WERI-Rb-1 (cell line): ENCODE measurements around the gene GORAB.

Source experiments
- DNase-seq: peaks from one replicate; pipeline ENCODE4 v3.0.0-alpha.2; 2020
- H3K27ac ChIP-seq: fragments of 250-450 bp; sonication (Bioruptor Pico); 2 replicates; pipeline ENCODE4 v1.5.1; 2020; ENCODE audit warnings: mild to moderate bottlenecking, moderate library complexity
- H3K27me3 ChIP-seq: fragments of 250-450 bp; sonication (Bioruptor Pico); 2 replicates; pipeline ENCODE4 v1.5.1; 2021; ENCODE audit warnings: mild to moderate bottlenecking, low read depth, moderate library complexity; ENCODE audit not compliant: insufficient read depth, severe bottlenecking
- H3K36me3 ChIP-seq: fragments of 250-450 bp; sonication (Bioruptor Pico); 2 replicates; pipeline ENCODE4 v1.5.1; 2020; ENCODE audit warnings: mild to moderate bottlenecking, moderate library complexity
- H3K4me3 ChIP-seq: 2 replicates; pipeline ENCODE4 v1.5.1; 2011; ENCODE audit warnings: low read depth, mild to moderate bottlenecking, control low read depth, low read length
- H3K9me3 ChIP-seq: fragments of 250-450 bp; sonication (Bioruptor Pico); 2 replicates; pipeline ENCODE4 v1.5.1; 2021; ENCODE audit warnings: mild to moderate bottlenecking, moderate library complexity; ENCODE audit not compliant: severe bottlenecking
- TF ChIP-seq, protein P1 (sequence below): IDR thresholded peaks from 2 replicates; pipeline ENCODE4 v1.5.1; 2011; ENCODE audit warnings: low read depth, mild to moderate bottlenecking, control low read depth, inconsistent platforms, low read length

GORAB gene

DNA sequence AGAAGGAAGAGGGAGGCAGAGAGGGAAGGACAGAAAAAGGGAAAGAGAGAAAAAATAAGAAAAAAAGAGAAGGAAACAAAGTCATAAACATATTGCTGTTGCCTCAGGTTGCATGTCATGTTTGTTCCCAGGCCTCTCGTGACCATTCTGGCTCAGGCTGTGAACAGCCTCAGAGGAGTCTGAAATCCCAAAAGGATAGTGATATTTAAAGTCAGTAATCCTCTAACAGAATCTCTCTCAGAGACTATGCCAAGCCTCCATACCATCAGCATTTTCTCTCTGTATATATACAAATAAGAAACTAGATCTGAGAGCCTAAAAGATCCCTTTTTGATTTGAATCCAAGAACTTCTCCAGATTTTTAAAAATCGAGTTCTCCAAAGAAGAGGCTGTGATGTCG, 35.2 kb downstream of the GORAB start:
- TF ChIP-seq, protein P1, sequence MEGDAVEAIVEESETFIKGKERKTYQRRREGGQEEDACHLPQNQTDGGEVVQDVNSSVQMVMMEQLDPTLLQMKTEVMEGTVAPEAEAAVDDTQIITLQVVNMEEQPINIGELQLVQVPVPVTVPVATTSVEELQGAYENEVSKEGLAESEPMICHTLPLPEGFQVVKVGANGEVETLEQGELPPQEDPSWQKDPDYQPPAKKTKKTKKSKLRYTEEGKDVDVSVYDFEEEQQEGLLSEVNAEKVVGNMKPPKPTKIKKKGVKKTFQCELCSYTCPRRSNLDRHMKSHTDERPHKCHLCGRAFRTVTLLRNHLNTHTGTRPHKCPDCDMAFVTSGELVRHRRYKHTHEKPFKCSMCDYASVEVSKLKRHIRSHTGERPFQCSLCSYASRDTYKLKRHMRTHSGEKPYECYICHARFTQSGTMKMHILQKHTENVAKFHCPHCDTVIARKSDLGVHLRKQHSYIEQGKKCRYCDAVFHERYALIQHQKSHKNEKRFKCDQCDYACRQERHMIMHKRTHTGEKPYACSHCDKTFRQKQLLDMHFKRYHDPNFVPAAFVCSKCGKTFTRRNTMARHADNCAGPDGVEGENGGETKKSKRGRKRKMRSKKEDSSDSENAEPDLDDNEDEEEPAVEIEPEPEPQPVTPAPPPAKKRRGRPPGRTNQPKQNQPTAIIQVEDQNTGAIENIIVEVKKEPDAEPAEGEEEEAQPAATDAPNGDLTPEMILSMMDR, result no peak
- Histone ChIP-seq H3K27me3 (no peaks in the 10 kb centered on the region), H3K27ac (no peak overlapping the region), H3K4me3 (no peak overlapping the region), H3K9me3 (no peaks in the 10 kb centered on the region), H3K36me3 (no peaks in the 10 kb centered on the region)
- no peak for DNase-seq

DNA sequence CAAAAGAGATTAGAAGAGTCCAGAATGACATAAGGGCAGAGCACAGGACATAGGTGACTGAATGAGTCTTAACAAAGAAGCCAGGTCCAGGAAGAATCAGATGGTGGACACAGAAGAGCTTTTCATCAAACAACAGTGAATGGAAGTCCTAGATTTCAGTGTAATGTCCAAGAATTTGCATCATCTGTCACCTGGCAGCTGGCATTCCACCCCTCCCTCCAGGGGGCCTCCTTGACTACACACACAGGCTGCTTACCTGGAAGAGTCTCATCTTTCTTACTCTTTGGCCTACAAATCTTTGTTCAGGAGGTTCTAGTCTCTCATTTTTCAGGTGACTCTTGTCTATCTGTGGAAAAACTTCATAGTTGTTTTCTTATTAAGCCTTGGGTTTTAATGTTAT, 36.2 kb downstream of the GORAB start:
- DNase-seq, result no peak
- no peaks in the 10 kb centered on the region for H3K36me3 ChIP-seq

DNA sequence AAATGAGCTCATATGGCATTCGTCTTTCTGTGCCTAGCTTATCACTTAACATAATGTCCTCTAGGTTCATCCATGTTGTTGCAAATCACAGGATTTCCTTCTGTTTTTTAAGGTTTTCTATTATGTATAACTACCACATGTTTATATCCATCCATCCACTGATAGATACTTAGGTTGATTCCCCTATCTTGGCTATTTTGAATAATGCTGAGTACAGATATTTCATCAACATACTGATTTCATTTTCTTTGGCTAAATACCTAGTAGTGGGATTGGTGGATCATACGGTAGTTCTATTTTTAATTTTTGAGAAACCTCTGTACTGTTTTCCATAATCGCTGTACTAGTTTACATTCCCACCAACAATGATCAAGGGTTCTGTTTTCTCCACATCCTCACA, 45.0 kb downstream of the GORAB start:
- Histone ChIP-seq H3K27ac (no peak overlapping the region), H3K9me3 (no peaks in the 10 kb centered on the region), H3K27me3 (no peaks in the 10 kb centered on the region), H3K36me3 (no peaks in the 10 kb centered on the region), H3K4me3 (no peak overlapping the region)
- DNase-seq, result no peak
- TF ChIP-seq, protein P1, result no peak

More for the DNA sequence above, 36.2 kb downstream of the GORAB start:
- TF ChIP-seq, protein P1, result no peak
- Histone ChIP-seq H3K9me3 (no peaks in the 10 kb centered on the region), H3K27ac (no peak overlapping the region), H3K4me3 (no peak overlapping the region), H3K27me3 (no peaks in the 10 kb centered on the region)

DNA sequence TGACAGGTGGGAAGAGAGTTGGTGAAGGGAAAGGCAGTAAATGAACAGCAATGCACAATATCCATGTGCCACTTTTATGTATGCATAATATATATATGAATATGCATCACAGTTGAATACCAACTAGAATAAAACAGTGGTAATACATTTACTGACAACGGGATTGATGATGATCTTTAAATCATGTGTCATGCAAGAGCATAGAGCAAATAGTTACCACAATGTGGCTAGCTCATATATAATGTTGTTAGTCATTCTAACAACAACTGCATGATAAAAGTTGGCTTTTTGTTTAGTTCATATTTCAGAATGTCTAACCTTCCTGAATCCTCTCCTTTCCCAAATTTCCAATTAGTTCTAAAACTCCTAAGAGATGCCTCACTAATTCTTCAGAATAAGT, 46.4 kb downstream of the GORAB start:
- H3K27me3 ChIP-seq, result no peaks in the 10 kb centered on the region
- TF ChIP-seq, protein P1, result no peak
- H3K4me3 ChIP-seq, result no peak overlapping the region
- H3K27ac ChIP-seq, result no peak overlapping the region
- no peaks in the 10 kb centered on the region for H3K9me3 ChIP-seq
- no peak for DNase-seq
- H3K36me3 ChIP-seq, result no peaks in the 10 kb centered on the region

DNA sequence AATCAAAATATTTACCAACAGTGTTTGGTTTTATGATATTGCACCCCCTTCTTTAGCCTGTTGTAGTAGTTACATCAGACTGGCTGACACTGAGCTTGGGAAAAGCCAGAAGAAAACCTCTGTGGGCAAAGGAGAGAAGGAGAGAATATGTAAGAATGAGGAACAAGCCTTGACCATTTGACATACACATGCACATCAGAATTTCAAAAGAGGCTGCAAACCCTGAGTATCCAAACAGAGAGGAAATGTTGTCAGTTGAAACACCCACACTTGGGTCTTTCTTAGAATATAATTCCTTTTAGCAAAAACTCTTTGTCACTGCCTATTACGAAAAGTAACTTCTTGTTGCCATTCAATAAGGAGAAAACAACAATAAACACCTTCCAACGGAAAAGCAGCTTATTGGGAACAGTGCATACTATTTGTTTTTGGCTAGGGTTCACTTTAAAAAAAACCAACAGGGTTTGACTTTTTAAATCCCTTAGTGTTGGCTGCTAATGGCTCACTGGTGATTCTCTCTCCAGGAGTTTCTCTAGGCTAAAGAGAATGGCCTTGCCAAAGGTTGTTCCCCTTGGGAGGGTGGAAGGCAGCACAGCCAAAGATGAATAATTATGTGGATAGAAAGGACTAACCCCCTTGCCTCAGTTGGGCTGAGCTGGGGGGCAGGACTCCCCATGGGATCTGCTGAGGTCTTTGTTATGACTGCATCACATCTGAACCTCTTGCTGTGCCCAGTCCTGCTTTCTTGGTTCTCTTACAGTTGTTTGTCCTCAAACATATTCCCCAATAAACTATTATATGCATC, 48.9 kb downstream of the GORAB start:
- H3K27me3 ChIP-seq, result no peaks in the 10 kb centered on the region
- no peaks in the 10 kb centered on the region for H3K9me3 ChIP-seq
- no peak for DNase-seq
- TF ChIP-seq, protein P1, result no peak
- H3K36me3 ChIP-seq, result no peaks in the 10 kb centered on the region
- no peak overlapping the region for H3K4me3 ChIP-seq
- no peak overlapping the region for H3K27ac ChIP-seq

DNA sequence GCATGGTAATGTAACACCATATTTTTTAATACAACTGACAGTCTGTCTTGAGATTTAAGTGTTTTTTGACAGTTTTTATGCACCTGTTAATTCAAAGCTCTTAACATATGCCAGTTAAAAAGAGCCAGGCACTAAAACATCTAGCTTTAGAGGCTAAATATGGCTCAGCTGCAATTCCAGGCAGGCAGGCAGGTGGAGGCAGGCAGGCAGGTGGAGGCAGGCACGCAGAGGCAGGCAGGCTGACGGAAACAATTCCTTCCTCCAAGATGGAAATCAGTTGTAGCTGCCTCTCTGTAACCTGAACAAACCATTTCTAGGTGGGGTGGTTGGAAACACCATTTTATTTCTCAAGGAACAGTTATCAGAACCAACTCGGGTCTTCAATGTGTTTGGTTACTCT, 51.2 kb downstream of the GORAB start:
- H3K27me3 ChIP-seq, result no peaks in the 10 kb centered on the region
- DNase-seq, result no peak
- H3K9me3 ChIP-seq, result no peaks in the 10 kb centered on the region

More for the DNA sequence above, 51.2 kb downstream of the GORAB start:
- Histone ChIP-seq H3K4me3 (no peak overlapping the region), H3K36me3 (no peaks in the 10 kb centered on the region), H3K27ac (no peak overlapping the region)
- TF ChIP-seq, protein P1, result no peak
